HepG2 (cell line): Measurements from ENCODE around the gene TBC1D10A. TPM values are rescaled to one million over a fixed set of nuclear protein-coding genes. Genes with fewer than 3 reads are reported as not detected.

Source experiments
- AGO1 ChIP-seq: fragments of 200-400 bp; formaldehyde crosslinking; IDR thresholded peaks from 2 replicates; pipeline ENCODE4 v1.6.1; 2017; ENCODE audit warnings: mild to moderate bottlenecking, low read depth, low read length, moderate library complexity; ENCODE audit not compliant: poor library complexity, severe bottlenecking
- CEBPG ChIP-seq: IDR thresholded peaks from 2 replicates; pipeline ENCODE4 v1.6.1; 2016
- FOXA3 ChIP-seq: IDR thresholded peaks from 2 replicates; pipeline ENCODE4 v1.6.1; 2016; ENCODE audit warnings: missing genetic modification reagents, missing compliant biosample characterization
- MTF1 ChIP-seq: sonication (generic); formaldehyde crosslinking; IDR thresholded peaks from 2 replicates; pipeline ENCODE4 v1.5.0; 2020; ENCODE audit warnings: missing genetic modification reagents
- NR2F6 ChIP-seq, 2 experiments: IDR thresholded peaks; 2 replicates each; pipeline ENCODE4 v1.6.1; 2016; ENCODE audit warnings: antibody characterized with exemption in 1 of 2, mild to moderate bottlenecking in 1 of 2
- NRL ChIP-seq: sonication (generic); formaldehyde crosslinking; IDR thresholded peaks from 2 replicates; pipeline ENCODE4 v1.5.0; 2020; ENCODE audit warnings: missing genetic modification reagents, mild to moderate bottlenecking, moderate library complexity, borderline replicate concordance
- RBFOX2 ChIP-seq: fragments of 200-400 bp; formaldehyde crosslinking; IDR thresholded peaks from 2 replicates; pipeline ENCODE4 v1.6.1; 2017; ENCODE audit warnings: low read depth, mild to moderate bottlenecking, low read length
- RFXANK ChIP-seq: IDR thresholded peaks from 2 replicates; pipeline ENCODE4 v1.6.1; 2016
- TCF7 ChIP-seq: sonication (generic); IDR thresholded peaks from 2 replicates; pipeline ENCODE4 v1.6.1; 2016; ENCODE audit warnings: antibody characterized with exemption, low read depth
- TCF7L2 ChIP-seq: IDR thresholded peaks from 2 replicates; pipeline ENCODE4 v1.6.1; 2011; ENCODE audit warnings: mild to moderate bottlenecking, low read depth, low read length, moderate library complexity
- ZNF124 ChIP-seq: sonication (generic); formaldehyde crosslinking; IDR thresholded peaks from 2 replicates; pipeline ENCODE4 v1.4.0; 2020; ENCODE audit warnings: missing genetic modification reagents
- ZNF143 ChIP-seq: sonication (generic); formaldehyde crosslinking; IDR thresholded peaks from 2 replicates; pipeline ENCODE4 v1.4.0; 2020; ENCODE audit warnings: missing genetic modification reagents
- ZNF276 ChIP-seq: sonication (generic); formaldehyde crosslinking; IDR thresholded peaks from 2 replicates; pipeline ENCODE4 v1.4.0; 2020; ENCODE audit warnings: mild to moderate bottlenecking, low read depth, missing genetic modification reagents
- ZNF503 ChIP-seq: sonication (generic); formaldehyde crosslinking; IDR thresholded peaks from 2 replicates; pipeline ENCODE4 v1.4.0; 2020; ENCODE audit warnings: missing genetic modification reagents
- ZSCAN5A ChIP-seq: sonication (generic); formaldehyde crosslinking; IDR thresholded peaks from 2 replicates; pipeline ENCODE4 v1.8.0; 2022; ENCODE audit warnings: mild to moderate bottlenecking, missing genetic modification reagents, borderline replicate concordance
- polyA plus RNA-seq, 8 experiments: library from polyadenylated mRNA; depleted of rRNA in 3 of 8; stranded (reverse) in 7 of 8; unstranded in 1 of 8; fragments of >200 nt; fragmentation: Illumina TruSeq in 4 of 8; extraction: Trizol in 4 of 8; gene quantifications; 2 replicates each; pipeline versions ENCODE4 v1.2.1 to v1.2.3, GENCODE V29; 2011 to 2016; ENCODE audit warnings: low read depth in 4 of 8, missing spikeins in 1 of 8, mixed read lengths in 1 of 8; ENCODE audit not compliant: insufficient read depth in 1 of 8
- total RNA-seq, 5 experiments: library from RNA; depleted of rRNA; stranded (reverse); fragments of >200 nt; fragmentation: Illumina TruSeq; extraction: Trizol; gene quantifications; 2 replicates each; pipeline ENCODE4 v1.2.3, GENCODE V29; 2016; ENCODE audit warnings: low read depth in 1 of 5
- TF ChIP-seq, protein P1 (sequence below): sonication (generic); formaldehyde crosslinking; IDR thresholded peaks from 2 replicates; pipeline ENCODE4 v1.4.0; 2020; ENCODE audit warnings: missing genetic modification reagents, mild to moderate bottlenecking, borderline replicate concordance
- TF ChIP-seq, protein P2 (sequence below): sonication (generic); formaldehyde crosslinking; IDR thresholded peaks from 2 replicates; pipeline ENCODE4 v1.4.0; 2020; ENCODE audit warnings: missing genetic modification reagents, borderline replicate concordance

Gene TBC1D10A
- total and polyA plus RNA-seq, 2 of the 13 experiments (the other 11 are each of a cell fraction or from before 2014, with no cell fraction given), result 4.2 to 4.9 TPM

DNA sequence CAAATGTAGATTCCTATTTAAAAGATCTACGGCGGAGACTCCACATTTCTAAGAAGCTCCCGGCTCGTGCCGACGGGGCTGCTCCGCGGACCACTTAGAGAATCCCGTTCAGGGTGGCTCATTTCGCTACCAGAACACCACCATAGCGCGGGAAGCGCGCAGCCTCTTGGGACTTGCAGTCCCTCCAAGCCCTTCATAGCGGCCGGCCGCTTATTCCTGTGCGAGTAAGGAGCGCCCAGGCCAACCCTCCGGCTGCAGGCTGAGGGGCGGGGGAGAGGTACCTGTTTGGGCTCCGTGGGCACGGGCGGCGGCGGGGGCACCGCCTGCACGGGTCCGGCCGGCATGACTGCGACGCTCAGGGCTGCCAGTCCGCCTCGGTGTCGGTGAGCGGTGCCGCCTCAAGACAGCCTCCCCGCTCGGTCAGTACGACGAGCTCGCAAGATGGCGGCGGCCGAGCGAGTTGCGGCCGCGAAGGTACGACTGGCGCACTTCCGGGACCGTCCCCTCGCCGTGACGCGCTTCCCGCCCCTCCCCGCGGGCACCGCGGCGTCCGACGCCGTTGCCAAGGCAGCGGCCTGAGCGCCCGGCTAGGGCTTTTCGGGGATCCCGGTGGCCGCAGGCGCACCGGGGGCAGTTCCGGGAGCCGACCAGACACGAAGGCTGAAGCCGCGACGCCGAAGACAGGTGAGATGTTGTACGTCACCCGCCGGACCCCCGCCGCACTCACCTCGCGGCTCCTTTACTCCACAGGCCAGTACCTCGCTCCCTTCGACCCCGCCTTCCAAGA is 29.9 kb upstream of the TBC1D10A start, which contains the start of the genes CCDC157 and SF3A1 (continued):
- TF ChIP-seq ZSCAN5A (no peak), ZNF503 (peak; percentile 74), ZNF143 (CRISPR knock-in tag) (peak; percentile 89), MTF1 (0 out of 2 replicates have a peak, but pooled peaks have one; percentile 35), ZNF124 (peak; percentile 91; the same call in 1 of the 2 replicates), TCF7 (no peak), AGO1 (no peak), ZNF276 (CRISPR knock-in tag) (no peak), RFXANK (CRISPR knock-in tag) (no peak), NR2F6 (IDR thresholded peaks at IDR 0.05) (no peak), NR2F6 (CRISPR knock-in tag; IDR thresholded peaks at IDR 0.05) (0 out of 2 replicates have a peak, but pooled peaks have one; percentile 24), TCF7L2 (no peak), FOXA3 (peak; percentile 54), NRL (CRISPR knock-in tag) (no peak; the same call in none of the 2 replicates), RBFOX2 (peak; percentile 98), CEBPG (CRISPR knock-in tag) (no peak; the same call in 1 of the 2 replicates)
- TF ChIP-seq, protein P1, sequence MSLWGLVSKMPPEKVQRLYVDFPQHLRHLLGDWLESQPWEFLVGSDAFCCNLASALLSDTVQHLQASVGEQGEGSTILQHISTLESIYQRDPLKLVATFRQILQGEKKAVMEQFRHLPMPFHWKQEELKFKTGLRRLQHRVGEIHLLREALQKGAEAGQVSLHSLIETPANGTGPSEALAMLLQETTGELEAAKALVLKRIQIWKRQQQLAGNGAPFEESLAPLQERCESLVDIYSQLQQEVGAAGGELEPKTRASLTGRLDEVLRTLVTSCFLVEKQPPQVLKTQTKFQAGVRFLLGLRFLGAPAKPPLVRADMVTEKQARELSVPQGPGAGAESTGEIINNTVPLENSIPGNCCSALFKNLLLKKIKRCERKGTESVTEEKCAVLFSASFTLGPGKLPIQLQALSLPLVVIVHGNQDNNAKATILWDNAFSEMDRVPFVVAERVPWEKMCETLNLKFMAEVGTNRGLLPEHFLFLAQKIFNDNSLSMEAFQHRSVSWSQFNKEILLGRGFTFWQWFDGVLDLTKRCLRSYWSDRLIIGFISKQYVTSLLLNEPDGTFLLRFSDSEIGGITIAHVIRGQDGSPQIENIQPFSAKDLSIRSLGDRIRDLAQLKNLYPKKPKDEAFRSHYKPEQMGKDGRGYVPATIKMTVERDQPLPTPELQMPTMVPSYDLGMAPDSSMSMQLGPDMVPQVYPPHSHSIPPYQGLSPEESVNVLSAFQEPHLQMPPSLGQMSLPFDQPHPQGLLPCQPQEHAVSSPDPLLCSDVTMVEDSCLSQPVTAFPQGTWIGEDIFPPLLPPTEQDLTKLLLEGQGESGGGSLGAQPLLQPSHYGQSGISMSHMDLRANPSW, result no peak; the same call in 1 of the 2 replicates
- TF ChIP-seq, protein P2, sequence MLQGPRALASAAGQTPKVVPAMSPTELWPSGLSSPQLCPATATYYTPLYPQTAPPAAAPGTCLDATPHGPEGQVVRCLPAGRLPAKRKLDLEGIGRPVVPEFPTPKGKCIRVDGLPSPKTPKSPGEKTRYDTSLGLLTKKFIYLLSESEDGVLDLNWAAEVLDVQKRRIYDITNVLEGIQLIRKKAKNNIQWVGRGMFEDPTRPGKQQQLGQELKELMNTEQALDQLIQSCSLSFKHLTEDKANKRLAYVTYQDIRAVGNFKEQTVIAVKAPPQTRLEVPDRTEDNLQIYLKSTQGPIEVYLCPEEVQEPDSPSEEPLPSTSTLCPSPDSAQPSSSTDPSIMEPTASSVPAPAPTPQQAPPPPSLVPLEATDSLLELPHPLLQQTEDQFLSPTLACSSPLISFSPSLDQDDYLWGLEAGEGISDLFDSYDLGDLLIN (CRISPR knock-in tag), result peak; percentile 64
